ENCODE data around the gene RTP3.

DNA sequence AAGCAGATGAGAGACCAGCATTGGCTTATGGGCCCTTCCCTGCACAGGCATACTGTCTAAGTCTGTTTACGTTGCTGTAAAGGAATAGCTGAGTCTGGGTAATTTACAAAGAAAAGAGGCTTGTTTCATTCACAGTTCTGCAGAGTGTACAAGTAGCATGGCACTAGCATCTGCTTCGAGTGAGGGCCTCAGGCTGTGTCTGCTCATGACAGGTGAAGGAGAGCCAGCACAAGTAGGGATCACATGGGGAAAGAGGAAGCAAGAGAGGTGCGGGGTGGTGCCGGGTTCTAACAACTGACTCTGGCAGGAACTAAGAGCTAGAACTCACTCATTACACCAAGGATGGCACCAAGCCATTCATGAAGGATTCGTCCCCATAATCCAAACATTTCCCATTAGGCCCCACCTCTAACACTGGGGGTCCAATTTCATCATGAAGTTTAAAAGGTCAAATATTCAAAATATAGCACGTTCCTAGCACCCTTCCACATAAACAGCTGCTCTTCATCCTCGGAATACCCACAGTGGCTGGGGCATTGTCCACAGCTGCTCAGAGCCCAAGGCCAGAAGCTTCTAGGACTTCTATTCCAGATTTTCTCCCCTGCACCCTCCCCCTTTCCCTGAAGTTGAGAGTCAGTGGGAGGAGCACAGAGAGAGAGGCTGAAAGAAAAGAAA, 5.6 kb downstream of the RTP3 start:
- TF ChIP-seq CTCF (IDR thresholded peaks at IDR 0.05), result no peak
- no peak for TF ChIP-seq POLR2A (IDR thresholded peaks at IDR 0.05)
- TF ChIP-seq POLR2AphosphoS5 (IDR thresholded peaks at IDR 0.05), result no peak
- no peak for TF ChIP-seq EP300 (IDR thresholded peaks at IDR 0.05)

Data from sigmoid colon (tissue), 4 donors.